ENCODE measurements around the gene DNAAF6. TPM values are rescaled to one million over a fixed set of nuclear protein-coding genes. Genes with fewer than 3 reads are reported as not detected.

DNAAF6 gene
- total and polyA plus RNA-seq, 2 experiments from 2014 or later: not detected

GRCh38 chrX:107227780-107228485 is 21.5 kb downstream of the DNAAF6 start:
- 79% methylated on average over 2 of the region's 2 CpGs for WGBS (ENCODE audit: low lambda C conversion rate, missing lambda C conversion rate)
- no peak overlapping the region for H3K4me2 ChIP-seq
- no peaks in the 10 kb centered on the region for H3K9me3 ChIP-seq (ENCODE audit: low read depth)
- H4K20me1 ChIP-seq (ENCODE audit: insufficient read depth, poor library complexity, severe bottlenecking): no peaks in the 10 kb centered on the region
- H3K4me1 ChIP-seq (ENCODE audit: insufficient read depth): no peaks in the 10 kb centered on the region
- H2AFZ ChIP-seq: no peak overlapping the region
- DNase-seq (ENCODE audit: low spot score): no peak
- H3K27me3 ChIP-seq: no peaks in the 10 kb centered on the region
- H3K4me3 ChIP-seq: no peak overlapping the region
- TF ChIP-seq EZH2 (IDR thresholded peaks at IDR 0.05; ENCODE audit: borderline replicate concordance) (no peak), EZH2phosphoT487 (IDR thresholded peaks at IDR 0.05; ENCODE audit: low read depth, severe bottlenecking, unreplicated experiment) (no peak)
- TF ChIP-seq, protein P1, sequence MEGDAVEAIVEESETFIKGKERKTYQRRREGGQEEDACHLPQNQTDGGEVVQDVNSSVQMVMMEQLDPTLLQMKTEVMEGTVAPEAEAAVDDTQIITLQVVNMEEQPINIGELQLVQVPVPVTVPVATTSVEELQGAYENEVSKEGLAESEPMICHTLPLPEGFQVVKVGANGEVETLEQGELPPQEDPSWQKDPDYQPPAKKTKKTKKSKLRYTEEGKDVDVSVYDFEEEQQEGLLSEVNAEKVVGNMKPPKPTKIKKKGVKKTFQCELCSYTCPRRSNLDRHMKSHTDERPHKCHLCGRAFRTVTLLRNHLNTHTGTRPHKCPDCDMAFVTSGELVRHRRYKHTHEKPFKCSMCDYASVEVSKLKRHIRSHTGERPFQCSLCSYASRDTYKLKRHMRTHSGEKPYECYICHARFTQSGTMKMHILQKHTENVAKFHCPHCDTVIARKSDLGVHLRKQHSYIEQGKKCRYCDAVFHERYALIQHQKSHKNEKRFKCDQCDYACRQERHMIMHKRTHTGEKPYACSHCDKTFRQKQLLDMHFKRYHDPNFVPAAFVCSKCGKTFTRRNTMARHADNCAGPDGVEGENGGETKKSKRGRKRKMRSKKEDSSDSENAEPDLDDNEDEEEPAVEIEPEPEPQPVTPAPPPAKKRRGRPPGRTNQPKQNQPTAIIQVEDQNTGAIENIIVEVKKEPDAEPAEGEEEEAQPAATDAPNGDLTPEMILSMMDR (IDR thresholded peaks at IDR 0.05; ENCODE audit: poor library complexity): no peak
- H3K27ac ChIP-seq: no peak overlapping the region
- no peaks in the 10 kb centered on the region for H3K9me2 ChIP-seq (replicated peaks; ENCODE audit: insufficient read depth)
- no peaks in the 10 kb centered on the region for H3K79me2 ChIP-seq
- no peaks in the 10 kb centered on the region for H3K36me3 ChIP-seq (replicated peaks; ENCODE audit: insufficient read depth, low read depth)

DNA sequence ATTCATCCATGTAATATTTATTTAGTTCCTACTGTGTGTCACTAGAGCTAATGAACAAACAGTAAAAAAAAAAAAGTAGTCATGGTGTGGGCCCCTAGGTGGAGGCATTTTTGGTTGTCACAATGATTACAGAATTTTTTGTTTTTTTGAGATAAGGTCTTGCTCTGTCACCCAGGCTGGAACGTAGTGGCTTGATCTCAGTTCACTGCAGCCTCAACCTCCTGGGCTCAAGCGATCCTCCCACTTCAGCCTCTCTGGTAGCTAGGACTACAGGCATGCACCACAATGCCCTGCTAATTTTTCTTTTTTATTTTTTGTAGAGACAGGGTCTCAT is 22.0 kb downstream of the DNAAF6 start:
- H3K9me3 ChIP-seq (ENCODE audit: low read depth): no peaks in the 10 kb centered on the region
- no peaks in the 10 kb centered on the region for H3K27me3 ChIP-seq
- no peak overlapping the region for H3K27ac ChIP-seq
- H3K4me2 ChIP-seq: no peak overlapping the region
- WGBS (ENCODE audit: low lambda C conversion rate, missing lambda C conversion rate): 66% methylated on average over 2 of the region's 2 CpGs
- H3K4me3 ChIP-seq: no peak overlapping the region
- TF ChIP-seq EZH2phosphoT487 (IDR thresholded peaks at IDR 0.05; ENCODE audit: low read depth, severe bottlenecking, unreplicated experiment): no peak
- TF ChIP-seq, protein P1 (IDR thresholded peaks at IDR 0.05; ENCODE audit: poor library complexity): no peak
- TF ChIP-seq EZH2 (IDR thresholded peaks at IDR 0.05; ENCODE audit: borderline replicate concordance): no peak
- H2AFZ ChIP-seq: no peak overlapping the region
- no peaks in the 10 kb centered on the region for H3K9me2 ChIP-seq (replicated peaks; ENCODE audit: insufficient read depth)
- no peaks in the 10 kb centered on the region for H4K20me1 ChIP-seq (ENCODE audit: insufficient read depth, poor library complexity, severe bottlenecking)
- DNase-seq (ENCODE audit: low spot score): no peak
- no peaks in the 10 kb centered on the region for H3K4me1 ChIP-seq (ENCODE audit: insufficient read depth)
- no peaks in the 10 kb centered on the region for H3K79me2 ChIP-seq
- H3K36me3 ChIP-seq (replicated peaks; ENCODE audit: insufficient read depth, low read depth): no peaks in the 10 kb centered on the region

DNA sequence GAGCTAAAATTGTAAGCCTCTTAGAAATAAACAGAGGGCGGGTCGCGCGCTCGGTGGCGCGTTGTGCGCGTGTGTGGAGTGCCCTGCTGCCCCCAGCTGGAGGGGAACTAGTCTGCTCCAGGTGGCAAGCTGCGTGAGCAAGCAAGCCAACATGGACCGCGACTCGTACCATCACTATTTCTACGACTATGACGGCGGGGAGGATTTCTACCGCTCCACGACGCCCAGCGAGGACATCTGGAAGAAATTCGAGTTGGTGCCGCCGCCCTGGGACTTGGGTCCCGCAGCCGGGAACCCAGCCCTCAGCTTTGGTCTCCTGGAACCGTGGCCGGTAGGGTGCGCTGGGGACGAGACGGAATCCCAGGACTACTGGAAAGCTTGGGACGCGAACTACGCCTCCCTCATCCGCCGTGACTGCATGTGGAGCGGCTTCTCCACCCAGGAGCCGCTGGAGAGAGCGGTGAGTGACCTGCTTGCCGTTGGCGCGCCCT is 66.1 kb downstream of the DNAAF6 start:
- peak; percentile 14 for DNase-seq (ENCODE audit: low spot score)
- peak overlapping the region; percentile 68 for H3K4me2 ChIP-seq
- no peaks in the 10 kb centered on the region for H3K79me2 ChIP-seq
- no peak for TF ChIP-seq EZH2phosphoT487 (IDR thresholded peaks at IDR 0.05; ENCODE audit: low read depth, severe bottlenecking, unreplicated experiment)
- TF ChIP-seq, protein P1 (IDR thresholded peaks at IDR 0.05; ENCODE audit: poor library complexity): peak; percentile 17
- H3K27ac ChIP-seq: no peak overlapping the region
- no peaks in the 10 kb centered on the region for H3K36me3 ChIP-seq (replicated peaks; ENCODE audit: insufficient read depth, low read depth)
- H4K20me1 ChIP-seq (ENCODE audit: insufficient read depth, poor library complexity, severe bottlenecking): no peaks in the 10 kb centered on the region
- no peaks in the 10 kb centered on the region for H3K9me3 ChIP-seq (ENCODE audit: low read depth)
- 56% methylated on average over 40 of the region's 41 CpGs for WGBS (ENCODE audit: low lambda C conversion rate, missing lambda C conversion rate)
- H3K4me1 ChIP-seq (ENCODE audit: insufficient read depth): no peaks in the 10 kb centered on the region
- H3K9me2 ChIP-seq (replicated peaks; ENCODE audit: insufficient read depth): no peaks in the 10 kb centered on the region
- H3K4me3 ChIP-seq: no peak overlapping the region
- H2AFZ ChIP-seq: no peak overlapping the region
- H3K27me3 ChIP-seq: peaks cover 15% of the 10 kb centered on the region

All from hepatocyte (in vitro differentiated cells).